Heart left ventricle (tissue), 13 donors: ENCODE results near the gene SECTM1.

ENCODE experiments used
- CTCF ChIP-seq, 12 donors: fragments of 200-600 bp; sonication (generic) in 4 of 12; IDR thresholded peaks; one replicate each; pipeline versions ENCODE4 v1.5.0 to v1.8.0; 2018 to 2022; ENCODE audit warnings: antibody characterized with exemption in 12 of 12, mild to moderate bottlenecking in 5 of 12
- POLR2A ChIP-seq, 2 donors: fragments of 450-650 bp; IDR thresholded peaks; one replicate each; pipeline ENCODE4 v1.6.1; 2017; ENCODE audit warnings: antibody characterized with exemption in 2 of 2, mild to moderate bottlenecking in 2 of 2, moderate library complexity in 2 of 2
- donor health status: ischemic (EF 13 %, LVEDD 7.1; RV severe dilation, severe dysfunction).
- donor health status: DM: no; HTN: yes; CAD: no.
- donor health status: DM: no; HTN: no; CAD: no.
- donor health status: ischemic (EF 25% LVEDD 6.9; RV normal size, moderate dysfunction).
- donor health status: ischemic (EF 25% LVEDD 5.7; RV mildly dilated, moderate dysfunction).
- donor health status: ischemic (EF 35%, LVEDD 5.7; RV mildly dilated, moderate dysfunction).
- donor health status: nonischemic (EF 11% LVEDD 7.7; RV severe dilation, severe dysfunction).
- donor health status: DM: yes; HTN: yes; CAD: no.
- donor health status: PGD.
- donor health status: ischemic (EF 29% LVEDD 5.4; RV normal size, mild dysfunction).
- donor health status: nonischemic (EF 23%, LVEDD 6.1; RV moderate dilation, normal function).

- TF ChIP-seq CTCF (IDR thresholded peaks at IDR 0.05) (no peak), POLR2A (IDR thresholded peaks at IDR 0.05) (no peak)
Measured at GRCh38 chr17:82374626-82375331, 41.2 kb upstream of the SECTM1 start.
